Stimulated activated CD8-positive, alpha-beta memory T cell treated with anti-CD3 and anti-CD28 coated beads, Interleukin-7, amount 100 ng/mL, for 48 hours (primary cell): ENCODE results near the gene EEF2KMT.
A peak's percentile ranks its signal among the peaks of the same experiment; 100 is the strongest.
"Not testable (repeated sequence)": the region's sequence is repeated elsewhere in the genome, so short reads cannot be mapped to it uniquely, and the experiment has no call there.

Experiments
- DNase-seq, 2 donors: peaks; one replicate each; pipeline ENCODE4 v3.0.0-alpha.2; 2020; ENCODE audit warnings: low read depth in 1 of 2; ENCODE audit errors: extremely low read depth in 1 of 2

Gene EEF2KMT

DNA sequence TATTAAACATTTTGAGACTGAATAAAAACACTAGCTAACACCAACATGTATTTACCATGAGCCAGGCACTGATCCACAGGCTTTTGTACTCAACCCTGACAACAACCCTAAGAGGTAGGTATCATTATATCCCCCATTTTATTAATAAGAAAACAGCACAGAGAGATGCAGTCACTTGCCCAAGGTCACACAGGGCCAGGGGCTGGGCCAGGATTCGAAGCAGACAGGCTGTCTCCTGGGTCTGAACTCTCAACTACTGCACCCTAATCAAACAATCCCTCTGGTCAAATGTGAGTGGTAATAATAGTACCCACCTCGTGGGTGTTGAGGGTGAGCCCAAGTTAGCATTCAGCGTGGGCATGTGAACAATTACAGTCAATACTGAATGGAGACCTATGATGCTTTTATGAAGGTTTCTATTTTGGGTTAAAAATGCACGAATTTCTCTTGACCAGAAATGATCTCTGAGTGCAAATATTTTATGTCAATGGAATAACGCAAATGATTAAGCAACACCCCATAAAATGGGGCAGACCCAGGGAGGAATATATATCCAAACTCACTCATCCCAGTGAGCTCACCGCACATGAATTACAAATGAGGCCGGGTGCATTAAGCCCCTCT is 1.0 kb downstream of the EEF2KMT start:
- not testable (repeated sequence) for DNase-seq

DNA sequence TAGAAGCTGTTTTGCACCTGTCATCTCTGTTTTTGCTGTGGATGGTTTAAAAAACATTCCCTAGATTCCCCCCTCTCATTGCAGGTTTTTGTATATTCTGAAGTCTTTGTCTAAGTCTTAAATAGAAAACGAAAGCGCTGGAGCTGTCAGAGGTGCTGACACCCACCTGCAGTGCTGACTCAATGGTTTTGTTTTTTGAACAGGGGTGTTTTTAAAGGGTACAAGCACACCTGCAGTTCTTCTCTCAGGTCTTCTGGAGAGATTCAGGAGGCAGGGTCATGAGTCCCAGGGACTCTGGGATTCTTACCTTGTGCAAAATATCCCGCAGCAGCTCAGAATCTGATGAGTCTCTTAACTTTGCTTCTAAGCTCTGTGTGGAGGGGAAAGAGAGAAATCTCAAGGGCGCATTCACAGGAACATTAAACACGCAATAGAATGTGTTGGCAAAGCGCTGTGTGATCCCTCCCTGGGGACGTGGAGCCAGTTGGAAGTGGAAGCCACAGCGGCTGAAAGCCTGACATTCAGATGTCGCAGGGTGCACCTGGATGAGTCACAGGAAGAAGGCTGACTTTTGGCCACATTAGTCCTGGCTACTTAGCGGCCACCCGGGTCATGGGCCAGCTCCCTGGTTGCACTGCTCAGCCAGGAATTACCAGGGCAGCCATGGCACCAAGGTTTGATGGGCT is 2.3 kb downstream of the EEF2KMT start:
- not testable (repeated sequence) for DNase-seq

DNA sequence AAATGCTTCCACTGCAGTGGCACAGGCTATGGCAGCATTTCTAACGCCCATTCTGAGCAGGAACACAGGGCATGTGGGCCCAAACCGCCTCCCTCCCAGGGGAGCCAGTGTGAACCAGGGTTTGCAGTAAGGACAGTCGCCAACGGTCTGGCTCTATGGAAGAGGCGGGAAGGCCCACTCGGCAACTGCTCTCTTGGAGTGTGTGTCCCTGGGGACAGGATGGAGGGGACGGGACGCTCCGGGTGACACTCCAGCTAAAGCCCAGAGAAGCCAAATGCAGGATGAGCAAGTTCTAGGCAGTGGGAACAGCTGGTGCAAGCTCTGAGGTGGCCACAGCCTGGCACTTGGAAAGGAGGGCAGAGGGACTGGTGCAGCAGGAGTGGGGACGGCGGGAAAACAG is 3.8 kb downstream of the EEF2KMT start:
- not testable (repeated sequence) for DNase-seq

DNA sequence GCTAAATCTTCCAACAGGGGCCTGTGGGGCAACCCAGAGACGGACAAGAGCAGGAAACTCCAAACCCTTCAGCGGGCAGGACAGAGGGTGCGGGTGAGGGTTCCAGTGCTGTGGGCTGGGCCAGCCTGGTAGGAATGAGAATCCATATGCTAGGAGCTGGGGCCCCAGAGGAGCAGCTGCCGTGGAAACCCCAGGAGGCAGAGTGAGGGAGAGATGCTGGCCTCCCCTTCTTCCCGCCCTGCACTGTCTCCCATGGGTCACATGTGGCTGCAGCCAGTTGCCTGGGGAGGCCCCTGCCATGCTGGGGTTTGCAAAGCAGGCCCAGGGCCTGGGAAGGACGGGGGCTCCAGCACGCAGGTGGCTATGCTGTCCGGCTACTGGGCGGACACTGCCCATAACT is 4.5 kb downstream of the EEF2KMT start:
- DNase-seq: not testable (repeated sequence)

DNA sequence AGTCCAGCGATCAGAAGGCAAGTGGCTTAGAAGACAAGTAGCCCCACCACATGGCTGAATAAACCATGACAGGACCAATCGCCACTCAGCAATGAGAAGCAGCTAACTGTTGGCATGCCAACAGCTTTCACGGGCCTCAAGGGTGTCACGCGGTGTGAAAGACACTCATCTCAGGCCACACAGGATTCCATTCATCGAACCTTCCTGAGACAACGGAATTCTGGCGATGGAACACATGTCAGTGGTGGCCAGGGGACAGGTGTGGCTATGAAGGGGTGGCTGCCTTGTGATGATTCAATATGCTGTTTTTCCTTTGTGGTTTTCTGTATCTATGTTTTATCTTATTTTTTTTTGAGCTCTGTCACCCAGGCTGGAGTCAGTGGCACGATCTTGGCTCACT is 7.0 kb downstream of the EEF2KMT start:
- DNase-seq: not testable (repeated sequence)

DNA sequence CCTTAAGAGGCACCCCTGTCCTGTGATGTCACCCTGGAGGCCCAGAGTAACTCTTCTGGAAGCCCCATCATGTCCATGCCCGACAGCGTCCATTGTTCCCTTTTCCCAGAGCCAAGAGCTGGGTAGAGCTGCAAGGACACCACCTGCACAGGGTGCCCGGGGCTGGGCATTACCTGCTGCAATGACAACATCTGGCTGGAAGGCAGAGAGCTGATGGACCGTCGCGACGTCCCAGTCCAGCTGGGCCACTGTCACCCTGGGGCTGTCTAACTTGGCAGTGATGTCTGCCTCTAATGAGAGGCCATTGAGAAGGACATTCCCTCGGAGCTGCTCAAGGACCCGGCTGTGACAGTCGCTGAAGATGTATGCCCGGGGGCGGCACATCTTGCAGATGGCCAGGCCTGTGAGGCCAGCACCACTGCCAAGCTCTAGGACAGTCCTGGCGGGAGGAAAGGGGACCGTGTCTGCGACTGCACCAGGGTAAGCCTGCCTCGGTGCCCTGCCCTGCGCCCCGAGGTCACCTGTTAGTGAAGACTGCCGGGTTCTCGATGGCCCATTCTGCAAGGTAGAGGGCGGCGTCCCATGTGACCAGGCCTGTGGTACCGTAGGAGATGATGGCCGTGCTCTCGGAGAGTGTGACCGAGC is 7.6 kb downstream of the EEF2KMT start:
- not testable (repeated sequence) for DNase-seq

DNA sequence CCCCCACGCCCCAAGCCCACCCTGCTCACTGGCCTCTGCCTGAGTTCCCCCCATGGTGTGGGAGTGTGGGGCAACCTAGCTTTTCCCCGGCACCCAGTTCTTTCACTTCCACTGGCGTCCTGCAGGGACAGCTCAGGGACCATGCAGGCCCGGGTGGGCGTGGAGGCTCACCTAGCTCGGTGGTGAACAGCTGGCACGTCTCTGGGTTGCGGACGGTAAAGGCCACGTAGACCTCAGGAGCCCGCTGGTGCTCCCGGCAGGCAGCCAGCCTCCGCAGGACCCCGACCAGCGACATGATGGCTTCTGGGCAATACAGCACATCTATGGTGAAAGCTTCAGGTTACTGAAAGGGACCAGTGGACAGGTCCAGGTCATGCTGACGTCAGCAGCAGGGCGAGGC is 8.7 kb downstream of the EEF2KMT start:
- not testable (repeated sequence) for DNase-seq

DNA sequence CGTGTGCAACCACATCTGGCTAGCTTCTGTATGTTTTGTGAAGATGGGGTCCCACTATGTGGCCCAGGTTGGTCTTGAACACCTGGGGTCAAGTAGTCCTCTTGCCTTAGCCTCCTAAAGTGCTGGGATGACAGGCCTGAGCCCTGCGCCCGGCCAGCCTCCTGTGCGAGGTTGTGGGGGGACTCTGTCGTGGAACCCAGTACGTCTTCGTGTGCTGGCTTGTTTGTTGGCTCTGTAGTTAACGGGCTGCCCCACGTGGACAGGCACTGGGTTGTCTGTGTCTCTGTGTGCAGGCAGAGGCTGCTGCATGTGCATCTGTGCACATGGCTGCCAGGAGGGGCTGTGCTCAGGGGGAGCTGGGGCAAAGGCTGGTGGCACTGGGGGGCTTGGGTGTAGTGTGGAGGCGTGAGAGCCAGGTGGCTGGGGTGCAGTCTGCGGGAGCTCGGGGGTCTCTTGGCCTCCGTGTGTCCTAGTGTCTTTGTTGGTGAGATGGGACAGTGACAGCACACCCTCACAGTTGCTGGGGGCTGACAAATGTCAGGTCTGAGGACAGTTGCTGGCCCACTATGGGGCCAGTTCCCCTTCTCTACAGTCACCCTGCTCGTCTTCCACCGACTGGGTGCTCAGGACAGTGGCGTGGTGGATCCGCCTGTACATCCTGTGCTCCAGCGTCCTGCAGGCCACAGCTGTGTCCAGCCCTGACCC is 9.4 kb downstream of the EEF2KMT start:
- not testable (repeated sequence) for DNase-seq

DNA sequence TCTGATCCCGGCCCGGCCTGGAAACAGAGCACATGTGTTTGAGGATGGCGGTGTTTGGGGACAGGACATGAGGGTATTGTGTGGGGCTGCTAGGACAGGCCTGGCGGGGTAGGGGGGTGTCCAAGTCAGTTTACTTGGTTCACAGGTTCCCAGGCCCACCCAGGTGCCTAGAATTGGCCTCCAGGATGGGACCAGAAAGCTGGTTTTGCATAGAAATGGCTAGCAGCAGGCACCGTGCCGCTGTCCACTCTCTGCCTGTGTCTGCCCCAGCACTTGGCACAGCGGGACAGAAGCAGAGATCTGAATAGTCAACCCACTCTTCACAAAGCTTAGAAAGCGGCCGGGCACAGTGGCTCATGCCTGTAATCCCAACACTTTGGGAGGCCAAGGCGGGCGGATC is 11.9 kb downstream of the EEF2KMT start:
- not testable (repeated sequence) for DNase-seq

DNA sequence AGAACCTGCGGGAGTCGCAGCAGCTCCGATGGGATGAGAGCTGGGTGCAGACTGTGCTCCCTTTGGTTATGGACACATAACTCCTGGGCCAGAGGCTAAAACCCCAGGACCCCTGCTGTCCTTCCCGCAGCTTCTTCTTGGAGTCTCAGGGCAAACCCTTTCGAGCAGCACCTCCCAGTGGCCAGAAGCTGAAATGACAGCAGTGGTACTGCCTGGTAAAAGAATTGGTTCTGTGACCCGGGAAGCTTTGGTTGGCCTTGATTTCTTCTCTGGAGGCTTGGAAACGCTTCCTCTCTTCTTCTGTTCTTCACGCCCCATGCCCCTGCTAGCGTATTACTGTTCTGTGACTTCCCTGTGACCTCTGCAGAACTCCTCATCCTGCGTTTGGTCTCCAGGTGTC is 12.8 kb downstream of the EEF2KMT start:
- peak; percentile 9 to 30 for DNase-seq

DNA sequence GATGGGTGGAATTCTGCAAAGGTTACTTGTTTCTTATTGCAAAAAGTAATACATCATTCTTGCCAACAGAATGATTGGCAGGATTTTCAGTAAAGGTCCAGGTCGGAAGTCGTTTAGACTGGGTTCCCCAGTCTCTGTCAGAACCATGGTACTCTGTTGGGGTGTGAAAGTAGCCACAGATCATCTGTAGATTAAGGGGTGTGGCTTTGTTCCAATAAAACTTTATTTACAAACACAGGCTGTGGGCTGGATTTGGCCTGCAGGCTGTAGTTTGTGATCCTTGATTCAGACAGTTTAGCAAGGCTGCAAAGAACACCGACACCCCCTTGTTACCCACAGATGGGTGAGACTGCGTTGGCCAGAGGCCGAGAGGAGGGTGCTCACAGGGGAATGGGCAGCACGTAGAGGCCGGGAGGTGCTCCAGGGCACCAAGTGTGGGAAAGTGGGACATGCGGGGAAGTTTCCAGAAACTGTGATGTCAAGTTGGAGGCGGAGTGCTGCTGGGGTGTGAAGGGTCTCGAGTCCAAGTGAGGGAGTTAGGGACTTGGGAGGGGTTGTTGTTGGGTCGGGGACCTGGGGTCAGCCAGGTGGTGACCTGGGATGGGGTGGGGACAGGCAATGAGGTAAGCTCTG is 13.4 kb downstream of the EEF2KMT start:
- not testable (repeated sequence) for DNase-seq

DNA sequence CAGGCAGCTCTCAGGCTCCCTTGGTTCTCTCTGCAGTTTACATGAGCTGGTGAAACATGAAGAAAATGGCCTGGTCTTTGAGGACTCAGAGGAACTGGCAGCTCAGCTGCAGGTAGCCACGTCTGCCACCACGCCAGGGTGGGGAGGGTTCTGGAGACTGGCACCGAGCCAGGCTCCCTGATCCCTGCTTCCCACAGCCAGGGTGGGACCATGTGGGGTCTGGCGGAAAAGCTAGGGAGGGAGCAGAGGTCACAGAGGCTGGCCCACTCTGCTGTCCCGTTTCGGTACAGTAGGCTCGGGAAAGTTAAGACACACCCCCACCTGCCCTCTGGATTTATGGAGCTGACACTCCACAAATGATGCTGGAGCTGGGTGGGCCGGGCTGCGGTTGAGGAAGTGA is 13.9 kb downstream of the EEF2KMT start:
- not testable (repeated sequence) for DNase-seq

DNA sequence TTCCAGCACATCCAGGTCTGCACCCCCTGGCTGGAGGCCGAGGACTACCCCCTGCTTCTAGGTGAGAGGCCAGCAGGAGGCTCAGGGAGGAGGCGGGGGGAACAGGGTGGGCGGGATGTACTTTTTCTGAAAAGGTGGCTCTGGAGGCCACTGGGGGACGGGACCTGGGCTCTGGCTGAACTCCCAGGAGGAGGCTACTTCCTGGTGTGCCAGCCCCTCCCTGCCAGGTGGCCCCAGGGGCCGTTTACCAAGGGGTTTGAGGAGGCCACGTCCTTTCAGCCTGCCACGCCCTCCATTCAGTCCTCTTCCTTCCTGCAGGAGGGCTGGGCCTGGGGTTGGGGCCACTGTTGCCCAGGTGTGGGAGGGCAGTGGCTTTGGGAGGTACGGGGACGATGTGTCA is 16.6 kb downstream of the EEF2KMT start:
- not testable (repeated sequence) for DNase-seq

DNA sequence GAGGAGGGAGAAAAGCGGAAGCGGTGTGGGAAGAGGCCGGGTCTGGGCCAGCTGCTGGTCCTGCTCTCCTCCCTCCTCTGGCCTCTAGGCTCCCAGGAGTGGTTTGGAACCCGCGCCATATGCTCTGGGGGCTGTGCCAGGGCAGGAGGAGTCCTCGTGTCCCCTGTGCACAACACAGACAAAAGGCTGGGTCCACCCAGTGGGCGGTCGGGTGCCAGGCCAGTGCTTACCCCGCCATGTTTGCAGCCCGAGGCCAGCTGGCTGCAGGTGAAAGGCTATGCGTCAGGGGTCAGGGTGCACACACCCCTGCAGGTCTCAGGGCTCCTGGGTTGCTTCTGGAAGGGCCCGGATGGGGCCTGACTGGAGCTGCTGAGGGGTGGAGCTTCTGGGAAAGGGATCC is 17.1 kb downstream of the EEF2KMT start:
- DNase-seq: not testable (repeated sequence)

DNA sequence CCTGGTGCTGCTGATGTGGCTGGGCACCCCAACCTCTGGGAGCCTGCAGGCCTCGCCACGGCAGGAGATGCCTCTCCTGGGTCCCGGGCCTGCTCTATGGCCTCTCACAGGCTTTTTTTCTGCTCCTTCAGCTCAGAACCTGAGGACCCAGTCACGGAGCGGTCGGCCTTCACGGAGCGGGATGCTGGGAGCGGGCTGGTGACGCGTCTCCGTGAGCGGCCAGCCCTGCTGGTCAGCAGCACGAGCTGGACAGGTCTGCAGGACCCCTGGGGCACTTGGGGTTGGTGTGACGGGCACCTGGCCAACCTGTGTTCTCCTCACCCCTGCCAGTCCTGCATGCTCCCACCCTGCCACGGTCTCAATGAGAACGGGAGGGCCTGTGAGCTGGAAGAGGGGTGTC is 19.0 kb downstream of the EEF2KMT start:
- no peak for DNase-seq

DNA sequence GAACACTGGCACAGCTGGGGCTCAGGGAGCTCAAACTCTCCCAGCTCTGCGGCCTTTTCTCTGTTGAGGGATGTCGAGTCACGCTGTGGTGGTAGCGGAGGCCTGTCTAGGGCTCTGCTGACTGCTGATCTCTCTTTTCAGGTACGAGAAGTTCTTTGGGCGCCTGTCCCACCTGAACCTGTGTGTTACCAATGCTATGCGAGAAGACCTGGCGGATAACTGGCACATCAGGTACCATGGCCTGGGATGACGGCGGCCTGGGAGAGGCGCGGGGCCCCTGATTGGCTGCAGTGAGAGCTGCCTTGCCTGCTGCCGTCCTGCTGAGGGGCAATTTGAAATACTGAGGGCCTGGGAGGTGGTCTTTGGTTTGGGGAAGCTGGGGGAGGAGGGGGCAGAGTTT is 20.3 kb downstream of the EEF2KMT start:
- no peak for DNase-seq

DNA sequence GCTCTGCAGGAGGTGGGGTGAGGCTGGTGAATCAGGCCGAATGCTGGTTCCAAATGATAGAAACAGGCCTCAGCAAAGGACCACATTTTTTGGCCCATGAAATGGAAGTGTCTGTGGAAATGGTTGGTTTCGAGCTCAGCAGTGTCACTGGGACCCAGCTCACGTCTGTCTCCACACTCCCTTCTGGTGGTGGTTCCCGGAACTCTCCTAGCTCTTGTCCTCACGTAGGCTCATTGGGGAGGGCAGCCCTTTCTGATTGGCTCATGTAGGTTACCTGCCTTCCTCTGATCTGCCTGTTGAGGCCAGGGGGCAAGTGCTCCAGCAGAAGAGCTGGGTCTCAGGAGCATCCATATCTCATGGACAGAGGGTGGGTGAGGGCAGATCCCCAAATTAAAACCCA is 22.0 kb downstream of the EEF2KMT start:
- no peak for DNase-seq

DNA sequence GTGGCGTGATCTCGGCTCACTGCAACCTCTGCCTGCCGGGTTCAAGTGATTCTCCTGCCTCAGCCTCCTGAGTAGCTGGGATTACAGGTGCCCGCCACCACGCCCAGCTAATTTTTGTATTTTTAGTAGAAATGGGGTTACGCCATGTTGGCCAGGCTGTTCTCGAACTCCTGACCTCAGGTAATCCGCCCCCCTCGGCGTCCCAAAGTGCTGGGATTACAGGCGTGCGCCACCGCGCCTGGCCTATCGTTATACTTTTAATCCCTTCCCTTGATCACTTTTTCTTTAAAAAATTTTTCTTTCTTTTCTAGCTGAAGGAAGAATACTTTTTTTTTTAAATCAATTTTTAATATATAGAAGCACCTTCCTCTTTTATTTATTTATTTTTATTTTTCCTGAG is 23.8 kb downstream of the EEF2KMT start:
- not testable (repeated sequence) for DNase-seq

DNA sequence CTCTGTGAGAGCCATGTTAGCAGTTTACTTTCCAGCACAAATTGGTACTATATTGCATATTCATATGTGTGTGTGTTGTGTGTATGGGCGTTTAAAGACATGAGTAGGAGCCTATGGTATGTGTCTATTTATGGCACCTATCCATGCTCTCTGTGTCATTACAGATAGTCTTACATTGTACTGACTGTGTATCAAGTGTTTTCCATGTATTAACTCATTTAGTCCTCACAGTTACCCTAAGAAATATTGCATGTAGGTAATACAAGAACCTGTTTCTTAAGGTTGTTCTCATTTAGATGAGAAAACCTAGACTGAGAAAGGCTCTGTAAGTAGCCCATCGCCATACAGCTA is 24.3 kb downstream of the EEF2KMT start:
- no peak for DNase-seq

DNA sequence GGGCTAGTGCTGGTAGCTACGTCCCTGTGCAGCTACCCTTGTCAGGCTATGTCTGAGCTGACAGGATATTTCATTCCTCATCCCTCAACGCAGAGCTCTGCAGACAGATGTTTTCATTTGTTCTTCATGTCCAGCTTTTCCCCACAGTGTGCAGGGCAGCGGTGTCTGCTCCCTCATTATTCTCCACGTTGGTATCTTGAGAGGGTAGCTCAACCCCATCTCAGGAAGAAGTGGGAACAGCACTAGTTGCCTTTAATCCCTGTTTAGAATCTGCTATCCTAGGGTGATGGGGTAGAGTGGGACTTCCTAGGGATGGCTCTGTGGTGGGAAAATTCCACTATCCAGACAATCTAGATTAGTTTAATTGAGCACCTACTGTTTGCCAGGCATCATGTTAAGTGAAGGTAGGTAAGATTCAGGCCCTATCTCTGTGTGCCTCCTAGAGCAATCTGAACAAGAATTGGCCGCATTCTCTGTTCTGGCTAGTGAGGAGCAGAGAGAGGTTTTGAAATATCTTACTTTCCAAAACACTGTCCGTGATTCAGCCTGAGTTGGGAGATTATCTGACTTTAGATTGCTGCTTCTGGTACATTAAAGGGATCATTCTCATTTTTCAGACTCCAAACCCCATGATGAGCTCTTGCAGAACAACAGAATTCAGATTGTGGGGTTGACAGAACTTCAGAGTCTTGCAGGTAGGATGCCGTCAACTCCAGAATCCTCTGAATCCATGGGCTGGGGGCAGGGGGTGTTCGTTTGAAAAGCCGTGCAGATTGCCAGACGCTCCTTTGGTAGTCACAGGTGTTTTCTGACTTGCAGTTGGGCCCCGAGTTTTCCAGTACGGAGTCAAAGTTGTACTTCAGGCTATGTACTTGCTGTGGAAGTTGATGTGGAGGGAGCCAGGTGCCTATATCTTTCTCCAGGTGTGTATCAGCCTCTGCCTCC is 25.0 kb downstream of the EEF2KMT start:
- no peak for DNase-seq
